T-helper 2 cell treated with Interferon-gamma antibody and Interleukin-4, amounts not matched to agents 5 μg/mL and 100 μg/mL, for 36 hours (primary cell): Measurements from ENCODE around the gene CABP4.

ENCODE experiments used
- DNase-seq: peaks from one replicate; pipeline ENCODE4 v3.0.0; 2021; ENCODE audit warnings: low spot score
- H3K27ac Mint-ChIP-seq: one replicate; pipeline ENCODE4 v1.8.0; 2021; ENCODE audit warnings: mild to moderate bottlenecking, mixed read lengths
- H3K27me3 Mint-ChIP-seq: one replicate; pipeline ENCODE4 v1.8.0; 2021; ENCODE audit warnings: low read depth, mixed read lengths
- H3K36me3 Mint-ChIP-seq: one replicate; pipeline ENCODE4 v1.8.0; 2021; ENCODE audit warnings: low read depth, mixed read lengths
- H3K4me1 Mint-ChIP-seq: one replicate; pipeline ENCODE4 v1.8.0; 2021; ENCODE audit warnings: low read depth, mixed read lengths
- H3K4me3 Mint-ChIP-seq: one replicate; pipeline ENCODE4 v1.8.0; 2022; ENCODE audit warnings: mild to moderate bottlenecking, moderate library complexity, mixed read lengths
- H3K9me3 Mint-ChIP-seq: one replicate; pipeline ENCODE4 v1.8.0; 2021; ENCODE audit warnings: mixed read lengths

CABP4 gene

DNA sequence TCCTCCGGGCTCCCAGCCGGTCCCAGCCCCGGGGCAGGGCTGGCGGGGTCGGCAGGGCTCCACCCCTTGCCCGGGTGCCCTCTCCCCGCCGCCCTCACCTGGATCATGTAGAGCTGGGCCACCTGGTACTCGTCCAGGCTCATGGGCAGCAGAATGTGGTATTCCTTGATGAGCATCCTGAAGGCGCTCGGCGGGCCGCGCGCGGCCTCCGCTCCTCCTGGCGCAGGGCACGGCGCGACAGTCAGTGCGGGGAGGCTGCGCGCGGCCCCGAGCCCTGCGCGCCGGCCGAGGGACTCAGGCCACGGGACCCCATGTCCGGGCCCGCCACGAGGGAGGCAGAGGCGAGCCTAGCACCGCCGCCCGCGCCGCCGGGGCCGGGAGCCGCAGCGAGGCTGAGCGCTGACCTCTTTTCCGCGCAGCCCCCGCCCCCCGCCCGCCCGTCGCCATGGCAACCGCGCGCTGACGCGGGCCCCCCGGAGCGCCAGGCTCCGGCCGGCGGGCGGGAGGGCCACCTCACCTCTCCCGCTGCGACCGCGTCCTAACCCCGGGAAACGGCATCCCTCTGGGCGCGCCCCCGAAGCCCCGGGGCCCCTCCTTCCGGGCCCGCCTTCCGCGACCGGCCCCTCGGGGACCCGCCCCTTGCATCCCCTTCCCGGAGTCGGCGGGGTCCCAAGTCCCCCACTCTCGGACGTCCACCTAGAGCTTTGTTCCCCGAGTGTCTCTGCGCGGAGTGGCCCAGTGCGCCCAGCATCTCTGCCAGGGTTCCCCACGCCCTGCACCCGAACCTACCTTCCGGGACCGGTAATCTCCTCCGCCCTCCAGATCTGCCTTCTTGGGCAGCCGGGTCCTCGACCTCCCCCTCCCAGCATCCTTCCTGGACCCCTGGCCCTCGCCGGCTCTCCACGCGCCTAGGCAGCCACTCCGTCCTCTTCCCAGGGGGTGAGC is 49.1 kb downstream of the CABP4 start:
- peak; percentile 28 for DNase-seq
- H3K27ac Mint-ChIP-seq: peak overlapping the region; percentile 81
- no peaks in the 10 kb centered on the region for H3K27me3 Mint-ChIP-seq
- peaks cover 37% of the 10 kb centered on the region for H3K4me1 Mint-ChIP-seq
- H3K36me3 Mint-ChIP-seq: peaks cover 34% of the 10 kb centered on the region
- H3K9me3 Mint-ChIP-seq: no peaks in the 10 kb centered on the region
- H3K4me3 Mint-ChIP-seq: peak overlapping the region; percentile 90

DNA sequence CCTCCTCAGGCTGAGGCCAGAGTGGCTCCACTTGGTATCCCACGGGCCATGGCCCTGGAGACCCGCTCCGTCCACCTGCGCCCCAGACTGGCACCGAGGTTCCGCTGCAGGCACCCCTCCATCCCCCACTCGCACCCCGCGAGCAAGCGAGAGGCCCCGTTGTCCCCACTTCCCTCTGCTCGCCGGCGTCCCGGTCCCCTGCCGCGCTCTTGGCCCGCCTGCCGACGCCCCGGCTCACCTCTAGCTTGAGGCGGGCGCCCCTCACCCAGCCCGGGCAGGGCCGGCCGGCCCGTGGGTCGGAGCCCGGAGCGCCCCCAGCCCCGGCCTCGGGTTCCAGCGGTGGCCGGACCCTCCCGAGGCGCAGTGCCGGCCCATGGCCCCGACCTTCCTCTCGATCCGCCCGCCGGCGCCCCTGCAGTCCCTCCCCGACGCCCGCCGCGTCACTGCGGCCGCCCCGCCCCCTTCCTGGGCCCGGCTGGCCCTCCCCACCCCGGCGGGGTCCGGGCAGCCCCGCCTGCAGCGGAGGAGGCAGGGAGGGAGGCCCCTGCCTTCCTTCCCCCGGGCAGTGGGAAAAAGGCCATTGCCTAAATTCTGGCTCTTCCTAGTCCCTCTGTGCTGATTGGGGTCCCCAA is 49.9 kb downstream of the CABP4 start, which contains the start of gene PITPNM1:
Gene PITPNM1, minus strand, starts transcription at position 414 of the 632 bp plus-strand sequence. CDS start 1,183 bp downstream, outside the sequence.
- H3K9me3 Mint-ChIP-seq: no peaks in the 10 kb centered on the region
- peak within 1 kb of the TSS; percentile 95 for H3K27ac Mint-ChIP-seq
- peaks cover 30% of the 10 kb centered on the region for H3K36me3 Mint-ChIP-seq
- H3K27me3 Mint-ChIP-seq: peaks cover 2% of the 10 kb centered on the region
- DNase-seq: peak; percentile 83
- H3K4me1 Mint-ChIP-seq: peaks cover 41% of the 10 kb centered on the region
- H3K4me3 Mint-ChIP-seq: peak within 1 kb of the TSS; percentile 94

DNA sequence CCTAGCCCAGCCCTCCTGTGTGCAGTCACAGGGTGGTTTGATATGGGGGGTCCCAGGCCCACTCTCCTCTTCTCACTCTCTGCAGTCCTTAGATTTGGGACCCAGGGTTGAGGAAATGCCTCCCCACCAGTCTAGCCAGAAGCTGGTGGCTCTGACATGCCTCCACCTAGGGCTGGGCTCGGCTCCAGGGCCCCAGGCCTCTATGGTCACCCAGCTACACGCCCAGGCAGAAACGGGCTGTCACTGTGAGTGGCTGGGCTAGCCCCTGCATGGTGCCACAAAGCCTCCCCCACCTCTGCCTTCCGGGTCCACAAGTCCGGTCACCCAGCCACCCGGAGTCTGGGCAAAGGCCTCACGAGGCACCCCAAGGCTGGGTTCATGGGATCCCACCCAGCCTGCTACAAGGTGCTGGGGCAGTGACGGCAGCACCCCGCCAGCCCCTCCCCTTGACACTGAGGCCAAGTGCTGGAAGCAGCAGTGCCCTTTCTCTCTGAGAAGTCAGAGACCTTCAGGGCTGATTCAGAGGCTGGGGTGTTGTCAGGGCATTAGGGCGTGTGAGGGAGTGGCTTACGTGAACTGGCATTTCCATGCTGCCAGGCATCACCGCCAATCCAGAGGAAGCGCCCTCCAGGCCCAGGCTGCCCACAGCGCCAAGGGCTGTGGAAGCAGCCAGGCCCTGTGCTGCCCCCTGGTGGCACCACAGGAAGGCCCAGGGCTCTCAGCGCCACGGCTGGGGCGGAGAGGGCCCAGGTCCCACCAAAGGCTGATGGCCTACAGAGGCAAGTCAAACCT is 50.6 kb downstream of the CABP4 start:
- H3K9me3 Mint-ChIP-seq: no peaks in the 10 kb centered on the region
- peaks cover 3% of the 10 kb centered on the region for H3K27me3 Mint-ChIP-seq
- peak; percentile 92 for DNase-seq
- peaks cover 23% of the 10 kb centered on the region for H3K36me3 Mint-ChIP-seq
- H3K4me1 Mint-ChIP-seq: peaks cover 37% of the 10 kb centered on the region
- H3K4me3 Mint-ChIP-seq: peak overlapping the region; percentile 94
- peak overlapping the region; percentile 95 for H3K27ac Mint-ChIP-seq

DNA sequence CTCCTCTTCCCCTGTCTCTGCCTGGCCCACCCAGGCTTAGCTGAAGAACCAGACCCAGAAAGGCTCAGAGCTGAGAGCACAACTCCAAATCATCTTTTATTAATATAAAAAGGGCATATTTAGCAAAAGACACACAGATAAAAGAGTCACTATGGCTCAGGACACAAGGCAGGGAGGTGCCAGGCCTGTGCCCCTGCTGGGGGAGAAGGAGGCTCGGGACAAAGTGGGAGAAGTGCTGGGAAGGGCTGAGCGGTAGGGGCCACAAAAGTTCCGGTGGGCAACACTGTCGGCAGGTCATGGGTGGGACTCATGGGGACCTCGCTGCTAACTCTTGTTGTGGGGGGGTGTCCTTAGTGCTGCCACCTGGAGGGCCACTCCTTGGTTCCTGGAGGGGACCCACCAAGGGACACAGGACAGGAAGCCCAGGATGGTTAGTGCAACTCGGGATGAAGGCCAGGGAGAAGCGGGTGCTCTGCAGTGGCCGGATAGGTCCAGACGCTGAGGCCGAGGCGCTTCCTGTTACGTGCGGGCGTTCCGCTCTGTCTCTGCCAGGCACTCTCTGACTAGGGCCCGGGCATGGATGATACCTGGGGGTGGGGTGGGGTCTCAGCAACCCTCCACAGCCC is 51.4 kb downstream of the CABP4 start:
- Mint-ChIP-seq H3K9me3 (no peaks in the 10 kb centered on the region), H3K27me3 (peaks cover 9% of the 10 kb centered on the region), H3K36me3 (peaks cover 16% of the 10 kb centered on the region), H3K4me3 (peak overlapping the region; percentile 94), H3K27ac (peak overlapping the region; percentile 95), H3K4me1 (peaks cover 31% of the 10 kb centered on the region)
- no peak for DNase-seq

DNA sequence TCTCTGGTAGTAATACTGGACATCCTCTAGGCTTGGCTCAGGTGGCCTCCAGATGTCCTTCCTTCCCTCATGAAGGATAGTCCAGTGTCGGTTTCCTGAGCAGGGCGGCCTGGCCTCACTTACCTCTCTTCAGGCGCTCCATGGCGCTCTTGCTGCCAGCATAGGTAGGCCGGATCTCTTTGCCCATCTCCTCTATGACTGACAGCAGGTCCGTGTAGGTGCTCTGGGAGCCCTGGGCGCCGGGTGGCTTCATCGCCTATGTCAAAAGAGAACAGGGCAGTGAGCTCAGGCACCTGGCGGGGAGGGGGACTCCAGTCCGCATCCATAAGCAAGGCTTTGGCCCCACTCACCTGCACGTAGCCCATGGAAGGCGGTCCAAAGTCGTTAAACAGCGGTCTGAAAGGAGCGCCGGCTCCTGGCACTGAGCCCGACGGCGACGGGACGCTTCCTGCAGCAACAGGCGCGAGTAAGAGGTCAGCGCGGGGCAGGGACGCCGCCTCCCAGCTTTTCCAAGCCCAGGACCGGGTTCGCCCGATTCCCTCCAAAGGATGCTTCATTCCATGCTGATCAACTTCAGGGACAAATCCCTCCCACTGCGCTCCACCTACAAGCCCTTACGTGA is 52.2 kb downstream of the CABP4 start:
- Mint-ChIP-seq H3K27ac (peak overlapping the region; percentile 91), H3K27me3 (peaks cover 11% of the 10 kb centered on the region), H3K4me1 (peaks cover 31% of the 10 kb centered on the region), H3K9me3 (no peaks in the 10 kb centered on the region), H3K36me3 (peaks cover 16% of the 10 kb centered on the region), H3K4me3 (peak overlapping the region; percentile 94)
- DNase-seq: no peak

DNA sequence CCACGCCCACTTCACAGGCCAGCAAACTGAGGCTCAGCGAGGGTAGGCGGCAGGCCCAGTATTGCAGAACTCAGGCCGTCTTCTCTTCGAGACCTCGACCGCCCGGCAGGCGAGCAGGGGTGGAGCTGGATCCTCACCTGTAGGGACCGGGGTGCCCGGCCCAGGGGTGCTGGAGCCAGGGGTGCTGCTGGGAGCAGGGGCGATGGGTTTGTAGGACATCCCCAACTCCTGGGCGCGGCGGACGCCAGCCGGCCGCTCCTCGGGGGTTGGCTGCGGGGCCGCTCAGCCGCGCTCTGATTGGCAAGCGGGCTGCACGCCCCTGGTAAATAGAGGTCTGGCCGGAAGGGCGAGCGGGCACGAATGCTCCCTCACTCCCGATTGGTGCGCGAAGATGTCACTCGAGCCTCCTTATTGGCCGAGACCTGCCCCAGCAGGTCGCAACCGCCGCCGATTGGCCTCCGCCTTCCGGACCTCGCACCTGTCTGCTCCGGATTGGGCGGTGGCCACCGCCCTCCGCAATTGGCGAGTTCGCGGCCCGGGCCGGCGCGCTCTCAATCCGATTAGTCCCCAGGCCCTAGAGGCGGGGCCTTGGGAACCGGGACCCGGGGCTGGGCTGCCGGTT is 52.8 kb downstream of the CABP4 start, which contains the start of gene CDK2AP2:
Gene CDK2AP2, minus strand, starts transcription at position 299 of the 622 bp plus-strand sequence. Its CDS starts 80 bp downstream, at position 219.
- Mint-ChIP-seq H3K27ac (peak within 1 kb of the TSS; percentile 91), H3K9me3 (no peaks in the 10 kb centered on the region), H3K4me3 (peak within 1 kb of the TSS; percentile 94), H3K36me3 (peaks cover 13% of the 10 kb centered on the region), H3K4me1 (peaks cover 29% of the 10 kb centered on the region), H3K27me3 (peaks cover 11% of the 10 kb centered on the region)
- peak; percentile 99 for DNase-seq

DNA sequence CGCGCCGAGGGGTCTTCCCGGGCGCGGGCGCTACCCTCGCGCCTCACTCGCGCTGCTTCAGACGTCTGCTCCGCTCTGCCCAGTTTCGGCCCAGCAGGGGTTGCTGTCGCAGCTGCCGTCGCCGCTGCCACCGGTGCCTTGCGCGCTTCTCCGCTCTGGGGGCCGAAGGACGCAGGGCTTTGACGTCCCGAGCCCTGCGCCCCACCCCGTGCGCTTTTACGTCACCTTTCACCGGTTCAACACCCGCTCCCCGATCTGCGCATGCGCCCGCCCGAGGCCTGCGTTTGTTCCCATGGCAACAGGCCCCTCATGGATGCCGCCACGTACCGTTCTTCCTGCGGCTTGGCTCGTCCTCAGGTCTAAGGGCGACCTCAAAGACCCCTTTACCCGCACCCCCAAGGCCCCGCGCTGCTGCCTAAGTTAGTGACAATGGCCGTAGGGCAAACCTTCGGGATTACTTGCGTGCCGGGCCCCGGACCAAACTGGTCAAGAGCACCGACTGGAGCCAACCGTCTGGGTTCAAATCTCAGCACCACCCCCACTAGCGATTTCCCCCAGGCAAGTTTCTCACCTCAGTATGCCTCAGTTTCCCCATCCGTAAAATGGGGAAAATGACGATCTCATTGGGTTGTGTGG is 53.5 kb downstream of the CABP4 start:
- peaks cover 11% of the 10 kb centered on the region for H3K27me3 Mint-ChIP-seq
- peak; percentile 97 for DNase-seq
- H3K36me3 Mint-ChIP-seq: peaks cover 12% of the 10 kb centered on the region
- peak overlapping the region; percentile 94 for H3K4me3 Mint-ChIP-seq
- peaks cover 27% of the 10 kb centered on the region for H3K4me1 Mint-ChIP-seq
- H3K9me3 Mint-ChIP-seq: no peaks in the 10 kb centered on the region
- H3K27ac Mint-ChIP-seq: peak overlapping the region; percentile 91

DNA sequence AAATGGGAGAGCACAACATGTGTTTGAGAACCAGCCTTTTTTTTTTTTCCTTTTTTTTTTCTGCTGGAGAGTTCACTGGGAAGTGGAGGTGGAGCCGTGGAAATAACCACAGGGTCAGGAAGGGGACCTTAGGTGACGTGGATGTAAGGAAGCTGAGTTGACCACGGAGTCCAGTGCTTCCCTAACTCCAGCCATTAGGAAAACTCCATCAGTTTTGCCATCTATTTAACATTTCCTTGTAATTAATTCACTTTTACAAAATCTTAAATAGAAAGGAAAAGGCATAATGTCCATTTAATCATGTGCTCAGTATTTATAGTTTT is 54.8 kb downstream of the CABP4 start:
- Mint-ChIP-seq H3K4me3 (no peak overlapping the region), H3K27ac (peak overlapping the region; percentile 50), H3K9me3 (no peaks in the 10 kb centered on the region)

More for the DNA sequence above, 54.8 kb downstream of the CABP4 start:
- no peak for DNase-seq
- peaks cover 27% of the 10 kb centered on the region for H3K4me1 Mint-ChIP-seq
- peaks cover 12% of the 10 kb centered on the region for H3K36me3 Mint-ChIP-seq
- peaks cover 17% of the 10 kb centered on the region for H3K27me3 Mint-ChIP-seq
